Breast epithelium (tissue), 3 donors: ENCODE results near the gene BCAS1.

Source experiments
- POLR2A ChIP-seq: fragments of 450-650 bp; IDR thresholded peaks from one replicate; pipeline ENCODE4 v1.6.1; 2016; ENCODE audit warnings: antibody characterized with exemption, mild to moderate bottlenecking, moderate library complexity
- POLR2AphosphoS5 ChIP-seq, 3 donors: sonication (generic); formaldehyde crosslinking; IDR thresholded peaks; one replicate each; pipeline ENCODE4 v1.6.1; 2017; ENCODE audit warnings: antibody characterized with exemption in 3 of 3
- TF ChIP-seq, protein P1 (sequence below), 3 donors: fragments of 450-650 bp; IDR thresholded peaks; one replicate each; pipeline ENCODE4 v1.5.1; 2016 to 2017; ENCODE audit warnings: antibody characterized with exemption in 3 of 3, mild to moderate bottlenecking in 3 of 3, moderate library complexity in 3 of 3

GRCh38 chr20:54065601-54066038 is 4.8 kb downstream of the BCAS1 start:
- TF ChIP-seq POLR2A: no peak
- TF ChIP-seq, protein P1, sequence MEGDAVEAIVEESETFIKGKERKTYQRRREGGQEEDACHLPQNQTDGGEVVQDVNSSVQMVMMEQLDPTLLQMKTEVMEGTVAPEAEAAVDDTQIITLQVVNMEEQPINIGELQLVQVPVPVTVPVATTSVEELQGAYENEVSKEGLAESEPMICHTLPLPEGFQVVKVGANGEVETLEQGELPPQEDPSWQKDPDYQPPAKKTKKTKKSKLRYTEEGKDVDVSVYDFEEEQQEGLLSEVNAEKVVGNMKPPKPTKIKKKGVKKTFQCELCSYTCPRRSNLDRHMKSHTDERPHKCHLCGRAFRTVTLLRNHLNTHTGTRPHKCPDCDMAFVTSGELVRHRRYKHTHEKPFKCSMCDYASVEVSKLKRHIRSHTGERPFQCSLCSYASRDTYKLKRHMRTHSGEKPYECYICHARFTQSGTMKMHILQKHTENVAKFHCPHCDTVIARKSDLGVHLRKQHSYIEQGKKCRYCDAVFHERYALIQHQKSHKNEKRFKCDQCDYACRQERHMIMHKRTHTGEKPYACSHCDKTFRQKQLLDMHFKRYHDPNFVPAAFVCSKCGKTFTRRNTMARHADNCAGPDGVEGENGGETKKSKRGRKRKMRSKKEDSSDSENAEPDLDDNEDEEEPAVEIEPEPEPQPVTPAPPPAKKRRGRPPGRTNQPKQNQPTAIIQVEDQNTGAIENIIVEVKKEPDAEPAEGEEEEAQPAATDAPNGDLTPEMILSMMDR (IDR thresholded peaks at IDR 0.05): no peak
- TF ChIP-seq POLR2AphosphoS5 (IDR thresholded peaks at IDR 0.05): no peak
